SK-N-SH (cell line): ENCODE results near the gene OGG1.
A peak's percentile ranks its signal among the peaks of the same experiment; 100 is the strongest.

ENCODE experiments used
- EP300 ChIP-seq, 2 experiments: IDR thresholded peaks; 2 replicates each; pipeline versions ENCODE4 v1.4.0 to v1.6.1; 2012; ENCODE audit warnings: borderline replicate concordance in 1 of 2, low read depth in 1 of 2, low read length in 1 of 2
- MEF2A ChIP-seq: IDR thresholded peaks from 2 replicates; pipeline ENCODE4 v1.4.0; 2012; ENCODE audit warnings: low read depth, borderline replicate concordance
- NFIC ChIP-seq: IDR thresholded peaks from 2 replicates; pipeline ENCODE4 v1.4.0; 2012; ENCODE audit warnings: borderline replicate concordance
- NRF1 ChIP-seq: IDR thresholded peaks from 2 replicates; pipeline ENCODE4 v1.6.1; 2012; ENCODE audit warnings: low read depth, mild to moderate bottlenecking, low read length
- RFX5 ChIP-seq: IDR thresholded peaks from 2 replicates; pipeline ENCODE4 v1.6.1; 2012; ENCODE audit warnings: mild to moderate bottlenecking, improper control_type of control experiment, low read length
- SMC3 ChIP-seq: IDR thresholded peaks from 2 replicates; pipeline ENCODE4 v1.6.1; 2012; ENCODE audit warnings: low read depth, low read length, improper control_type of control experiment
- TF ChIP-seq, protein P1 (sequence below): IDR thresholded peaks from 2 replicates; pipeline ENCODE4 v1.4.0; 2012; ENCODE audit warnings: low read depth
- TF ChIP-seq, protein P2 (sequence below): fragments of 200-600 bp; sonication (generic); IDR thresholded peaks from 2 replicates; pipeline ENCODE4 v1.6.1; 2017; ENCODE audit warnings: antibody characterized with exemption, mild to moderate bottlenecking, moderate library complexity
- TF ChIP-seq, protein P3 (sequence below): IDR thresholded peaks from 2 replicates; pipeline ENCODE4 v1.6.1; 2012; ENCODE audit warnings: mild to moderate bottlenecking, low read depth, low read length, moderate library complexity

DNA sequence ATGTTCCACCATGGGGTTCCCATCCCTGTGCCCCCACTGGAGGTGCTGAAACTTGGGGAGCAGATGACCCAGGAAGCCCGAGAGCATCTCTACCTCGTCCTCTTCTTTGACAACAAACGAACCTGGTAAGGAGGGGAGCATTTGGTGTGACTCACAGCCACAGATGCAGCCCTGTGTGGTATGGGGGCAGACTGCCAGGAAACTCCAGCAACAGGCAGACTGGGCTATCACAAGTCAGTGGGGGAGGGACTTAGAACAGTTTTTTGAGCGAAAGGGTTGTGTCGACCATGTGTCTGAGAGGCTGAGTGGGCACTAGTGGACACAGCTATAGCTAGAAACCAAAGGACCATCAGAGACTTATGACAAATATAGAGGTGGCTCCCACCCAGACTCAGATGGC lies 3.4 kb upstream of the OGG1 start:
- TF ChIP-seq, protein P1, sequence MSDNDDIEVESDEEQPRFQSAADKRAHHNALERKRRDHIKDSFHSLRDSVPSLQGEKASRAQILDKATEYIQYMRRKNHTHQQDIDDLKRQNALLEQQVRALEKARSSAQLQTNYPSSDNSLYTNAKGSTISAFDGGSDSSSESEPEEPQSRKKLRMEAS = peak; percentile 74
- TF ChIP-seq EP300 (IDR thresholded peaks at IDR 0.05; ENCODE audit: borderline replicate concordance in 1 of 2, low read depth in 1 of 2, low read length in 1 of 2) (no peak; a peak in 1 of 4 replicates), NRF1 (no peak), RFX5 (no peak), MEF2A (no peak), SMC3 (no peak), NFIC (peak; percentile 88)
- TF ChIP-seq, protein P2, sequence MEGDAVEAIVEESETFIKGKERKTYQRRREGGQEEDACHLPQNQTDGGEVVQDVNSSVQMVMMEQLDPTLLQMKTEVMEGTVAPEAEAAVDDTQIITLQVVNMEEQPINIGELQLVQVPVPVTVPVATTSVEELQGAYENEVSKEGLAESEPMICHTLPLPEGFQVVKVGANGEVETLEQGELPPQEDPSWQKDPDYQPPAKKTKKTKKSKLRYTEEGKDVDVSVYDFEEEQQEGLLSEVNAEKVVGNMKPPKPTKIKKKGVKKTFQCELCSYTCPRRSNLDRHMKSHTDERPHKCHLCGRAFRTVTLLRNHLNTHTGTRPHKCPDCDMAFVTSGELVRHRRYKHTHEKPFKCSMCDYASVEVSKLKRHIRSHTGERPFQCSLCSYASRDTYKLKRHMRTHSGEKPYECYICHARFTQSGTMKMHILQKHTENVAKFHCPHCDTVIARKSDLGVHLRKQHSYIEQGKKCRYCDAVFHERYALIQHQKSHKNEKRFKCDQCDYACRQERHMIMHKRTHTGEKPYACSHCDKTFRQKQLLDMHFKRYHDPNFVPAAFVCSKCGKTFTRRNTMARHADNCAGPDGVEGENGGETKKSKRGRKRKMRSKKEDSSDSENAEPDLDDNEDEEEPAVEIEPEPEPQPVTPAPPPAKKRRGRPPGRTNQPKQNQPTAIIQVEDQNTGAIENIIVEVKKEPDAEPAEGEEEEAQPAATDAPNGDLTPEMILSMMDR = no peak
- TF ChIP-seq, protein P3, sequence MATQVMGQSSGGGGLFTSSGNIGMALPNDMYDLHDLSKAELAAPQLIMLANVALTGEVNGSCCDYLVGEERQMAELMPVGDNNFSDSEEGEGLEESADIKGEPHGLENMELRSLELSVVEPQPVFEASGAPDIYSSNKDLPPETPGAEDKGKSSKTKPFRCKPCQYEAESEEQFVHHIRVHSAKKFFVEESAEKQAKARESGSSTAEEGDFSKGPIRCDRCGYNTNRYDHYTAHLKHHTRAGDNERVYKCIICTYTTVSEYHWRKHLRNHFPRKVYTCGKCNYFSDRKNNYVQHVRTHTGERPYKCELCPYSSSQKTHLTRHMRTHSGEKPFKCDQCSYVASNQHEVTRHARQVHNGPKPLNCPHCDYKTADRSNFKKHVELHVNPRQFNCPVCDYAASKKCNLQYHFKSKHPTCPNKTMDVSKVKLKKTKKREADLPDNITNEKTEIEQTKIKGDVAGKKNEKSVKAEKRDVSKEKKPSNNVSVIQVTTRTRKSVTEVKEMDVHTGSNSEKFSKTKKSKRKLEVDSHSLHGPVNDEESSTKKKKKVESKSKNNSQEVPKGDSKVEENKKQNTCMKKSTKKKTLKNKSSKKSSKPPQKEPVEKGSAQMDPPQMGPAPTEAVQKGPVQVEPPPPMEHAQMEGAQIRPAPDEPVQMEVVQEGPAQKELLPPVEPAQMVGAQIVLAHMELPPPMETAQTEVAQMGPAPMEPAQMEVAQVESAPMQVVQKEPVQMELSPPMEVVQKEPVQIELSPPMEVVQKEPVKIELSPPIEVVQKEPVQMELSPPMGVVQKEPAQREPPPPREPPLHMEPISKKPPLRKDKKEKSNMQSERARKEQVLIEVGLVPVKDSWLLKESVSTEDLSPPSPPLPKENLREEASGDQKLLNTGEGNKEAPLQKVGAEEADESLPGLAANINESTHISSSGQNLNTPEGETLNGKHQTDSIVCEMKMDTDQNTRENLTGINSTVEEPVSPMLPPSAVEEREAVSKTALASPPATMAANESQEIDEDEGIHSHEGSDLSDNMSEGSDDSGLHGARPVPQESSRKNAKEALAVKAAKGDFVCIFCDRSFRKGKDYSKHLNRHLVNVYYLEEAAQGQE = no peak
